ENCODE data around the gene HDGF.

- TF ChIP-seq, protein P1, sequence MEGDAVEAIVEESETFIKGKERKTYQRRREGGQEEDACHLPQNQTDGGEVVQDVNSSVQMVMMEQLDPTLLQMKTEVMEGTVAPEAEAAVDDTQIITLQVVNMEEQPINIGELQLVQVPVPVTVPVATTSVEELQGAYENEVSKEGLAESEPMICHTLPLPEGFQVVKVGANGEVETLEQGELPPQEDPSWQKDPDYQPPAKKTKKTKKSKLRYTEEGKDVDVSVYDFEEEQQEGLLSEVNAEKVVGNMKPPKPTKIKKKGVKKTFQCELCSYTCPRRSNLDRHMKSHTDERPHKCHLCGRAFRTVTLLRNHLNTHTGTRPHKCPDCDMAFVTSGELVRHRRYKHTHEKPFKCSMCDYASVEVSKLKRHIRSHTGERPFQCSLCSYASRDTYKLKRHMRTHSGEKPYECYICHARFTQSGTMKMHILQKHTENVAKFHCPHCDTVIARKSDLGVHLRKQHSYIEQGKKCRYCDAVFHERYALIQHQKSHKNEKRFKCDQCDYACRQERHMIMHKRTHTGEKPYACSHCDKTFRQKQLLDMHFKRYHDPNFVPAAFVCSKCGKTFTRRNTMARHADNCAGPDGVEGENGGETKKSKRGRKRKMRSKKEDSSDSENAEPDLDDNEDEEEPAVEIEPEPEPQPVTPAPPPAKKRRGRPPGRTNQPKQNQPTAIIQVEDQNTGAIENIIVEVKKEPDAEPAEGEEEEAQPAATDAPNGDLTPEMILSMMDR (conservative IDR thresholded peaks at IDR 0.05), result no peak
- no peak for TF ChIP-seq ZFX (IDR thresholded peaks at IDR 0.05)
These were observed 4.5 kb downstream of the HDGF start for GRCh38 chr1:156746728-156747631.
